GM12878 (cell line): ENCODE results near the gene SCRN1. TPM values are rescaled to one million over a fixed set of nuclear protein-coding genes. Genes with fewer than 3 reads are reported as not detected.

Experiments used
- ATAC-seq: fragments of 200-7000 bp; cut with Tn5 transposase; 3 replicates; pipeline ENCODE4 v1.9.1; 2020; ENCODE audit warnings: mild to moderate bottlenecking, moderate library complexity
- BruUV-seq: library from RNA; stranded (reverse); fragments of 400-500 nt; replicated peaks from 2 replicates; lab custom pipeline; 2021; lab: Mats Ljungman, UMichigan
- CTCF ChIA-PET: fragments of 300-600 bp; sonication (Branson Sonifier 250); formaldehyde crosslinking; extraction: SDS; loops from one replicate; lab custom pipeline; 2021; ENCODE audit warnings: inconsistent platforms; lab: Yijun Ruan, JAX
- POLR2A ChIA-PET: fragments of 350-600 bp; formaldehyde crosslinking; extraction: SDS; loops from one replicate; lab custom pipeline; 2021; ENCODE audit warnings: inconsistent platforms; lab: Charles Lee
- RAD21 ChIA-PET: fragments of 300-600 bp; sonication (Branson Sonifier 250); formaldehyde crosslinking; loops from one replicate; lab custom pipeline; 2023; ENCODE audit warnings: antibody characterized with exemption; ENCODE audit not compliant: unreplicated experiment; lab: Charles Lee
- SMC1A ChIA-PET: fragments of 300-600 bp; sonication (Branson Sonifier 250); formaldehyde crosslinking; loops from one replicate; lab custom pipeline; 2023; ENCODE audit not compliant: unreplicated experiment, uncharacterized antibody; lab: Charles Lee
- DNase-seq: peaks from one replicate; pipeline ENCODE4 v3.0.0-alpha.2; 2011; ENCODE audit warnings: low read depth, low spot score
- FAIRE-seq: peaks from 3 replicates; lab custom pipeline; 2011; peaks lifted over from hg19 to GRCh38; lab: Jason Lieb, UNC
- H2AFZ ChIP-seq: 2 replicates; pipeline ENCODE4 v1.6.0; 2011; ENCODE audit warnings: low read depth, low read length, control low read depth; ENCODE audit not compliant: control insufficient read depth
- H3K27ac ChIP-seq: 2 replicates; pipeline ENCODE4 v1.5.1; 2011; ENCODE audit warnings: control low read depth; ENCODE audit not compliant: control insufficient read depth, insufficient read depth
- H3K27me3 ChIP-seq, 2 experiments: replicated peaks in 1 of 2; 2 replicates each; pipeline versions ENCODE4 v1.6.0 to v1.6.1; 2011; ENCODE audit warnings: low read length in 1 of 2; ENCODE audit not compliant: control insufficient read depth in 2 of 2, insufficient read depth in 2 of 2
- H3K36me3 ChIP-seq, 2 experiments: 2 replicates each; pipeline ENCODE4 v1.5.1; 2011; ENCODE audit warnings: low read length in 1 of 2; ENCODE audit not compliant: control insufficient read depth in 2 of 2, insufficient read depth in 2 of 2
- H3K4me1 ChIP-seq: 2 replicates; pipeline ENCODE4 v1.6.1; 2011; ENCODE audit warnings: mild to moderate bottlenecking, low read length, moderate library complexity, mixed read lengths; ENCODE audit not compliant: control insufficient read depth, insufficient read depth
- H3K4me2 ChIP-seq: 2 replicates; pipeline ENCODE4 v1.6.0; 2011; ENCODE audit warnings: control low read depth; ENCODE audit not compliant: control insufficient read depth, insufficient read depth
- H3K4me3 ChIP-seq: fragments of 200-600 bp; sonication (generic); 2 replicates; pipeline ENCODE4 v1.5.1; 2016
- H3K79me2 ChIP-seq: 2 replicates; pipeline ENCODE4 v1.6.0; 2011; ENCODE audit warnings: low read length; ENCODE audit not compliant: control insufficient read depth, insufficient read depth
- H3K9ac ChIP-seq: 2 replicates; pipeline ENCODE4 v1.8.0; 2011; ENCODE audit warnings: low read length, control low read depth, mixed read lengths; ENCODE audit not compliant: control insufficient read depth, insufficient read depth
- H3K9me3 ChIP-seq: replicated peaks from 3 replicates; pipeline ENCODE4 v1.5.1; 2011; ENCODE audit warnings: mild to moderate bottlenecking, low read length; ENCODE audit not compliant: control insufficient read depth, insufficient read depth
- H4K20me1 ChIP-seq: 2 replicates; pipeline ENCODE4 v1.6.0; 2011; ENCODE audit not compliant: control insufficient read depth, insufficient read depth
- ASH2L ChIP-seq: fragments of 300-600, 200-600 bp; sonication (generic); IDR thresholded peaks from 2 replicates; pipeline ENCODE4 v1.6.1; 2017; ENCODE audit warnings: low read depth, mild to moderate bottlenecking, borderline replicate concordance
- BHLHE40 ChIP-seq, 2 experiments: fragments of 450-650 bp in 1 of 2; IDR thresholded peaks; 2 replicates each; pipeline ENCODE4 v1.6.1; 2011 to 2017; ENCODE audit warnings: low read depth in 2 of 2, borderline replicate concordance in 1 of 2, improper control_type of control experiment in 1 of 2, low read length in 1 of 2, mild to moderate bottlenecking in 1 of 2
- ESRRA ChIP-seq: IDR thresholded peaks from 2 replicates; pipeline ENCODE4 v1.6.1; 2012; ENCODE audit warnings: mild to moderate bottlenecking, low read length, improper control_type of control experiment
- ETV6 ChIP-seq, 2 experiments: fragments of 450-650 bp in 1 of 2; IDR thresholded peaks in 1 of 2; conservative IDR thresholded peaks in 1 of 2; 2 replicates each; pipeline ENCODE4 v1.6.1; 2014; ENCODE audit warnings: antibody characterized with exemption in 1 of 2, borderline replicate concordance in 1 of 2, low read depth in 1 of 2, mild to moderate bottlenecking in 1 of 2, moderate library complexity in 1 of 2
- FOS ChIP-seq: IDR thresholded peaks from 3 replicates; pipeline ENCODE4 v1.6.1; 2011; ENCODE audit warnings: borderline replicate concordance; ENCODE audit not compliant: insufficient read length; ENCODE audit errors: extremely low read depth
- MYC ChIP-seq: IDR thresholded peaks from 2 replicates; pipeline ENCODE4 v1.6.1; 2011; ENCODE audit warnings: mild to moderate bottlenecking, low read length, moderate library complexity, inconsistent platforms; ENCODE audit not compliant: insufficient read depth, insufficient replicate concordance, insufficient read length, severe bottlenecking
- NBN ChIP-seq: fragments of 450-650 bp; IDR thresholded peaks from 2 replicates; pipeline ENCODE4 v1.6.1; 2016
- NR2C1 ChIP-seq: fragments of 450-650 bp; IDR thresholded peaks from 2 replicates; pipeline ENCODE4 v1.6.1; 2017; ENCODE audit warnings: antibody characterized with exemption, mild to moderate bottlenecking, moderate library complexity
- POLR2AphosphoS2 ChIP-seq: IDR thresholded peaks from 2 replicates; pipeline ENCODE4 v1.6.1; 2011; ENCODE audit warnings: low read depth, mild to moderate bottlenecking, low read length, improper control_type of control experiment, moderate library complexity
- SMAD5 ChIP-seq: IDR thresholded peaks from 2 replicates; pipeline ENCODE4 v1.6.1; 2016; ENCODE audit warnings: antibody characterized with exemption, low read depth
- TAF1 ChIP-seq: IDR thresholded peaks from 2 replicates; pipeline ENCODE4 v1.6.1; 2011; ENCODE audit warnings: mild to moderate bottlenecking, low read depth, low read length, borderline replicate concordance
- TCF12 ChIP-seq: IDR thresholded peaks from 2 replicates; pipeline ENCODE4 v1.6.1; 2011; ENCODE audit warnings: low read depth, mild to moderate bottlenecking, low read length
- ZNF207 ChIP-seq: fragments of 450-650 bp; IDR thresholded peaks from 2 replicates; pipeline ENCODE4 v1.6.1; 2014; ENCODE audit warnings: antibody characterized with exemption, mild to moderate bottlenecking, borderline replicate concordance
- WGBS: methylation state at CpG from one replicate; pipeline ENCODE4 v1.1.6; 2016; ENCODE audit warnings: low lambda C conversion rate; ENCODE audit not compliant: insufficient replicate concordance, insufficient coverage; ENCODE audit errors: missing lambda C conversion rate; 5-methylcytosine and 5-hydroxymethylcytosine counted together
- in situ Hi-C: fragments of 300-500 bp; cut with MboI; formaldehyde crosslinking; loops from 9 replicates; pipeline ENCODE4 v1.14.3; 2018; ENCODE audit warnings: mixed read lengths
- intact Hi-C: fragments of 100-400 bp; cut with micrococcal nuclease; formaldehyde crosslinking; loops from one replicate; pipeline ENCODE4 v1.14.2; 2022; ENCODE audit not compliant: unreplicated experiment
- polyA plus RNA-seq, 11 experiments: library from polyadenylated mRNA; depleted of rRNA in 4 of 11; unstranded in 6 of 11; stranded (reverse) in 5 of 11; fragments of >200 nt; fragmentation: Nextera tagmentation in 4 of 11; fragmentation: Illumina TruSeq in 1 of 11; extraction: Ambion mirVana in 4 of 11; extraction: Trizol in 1 of 11; gene quantifications; 1 replicate in 1 of 11; 2 replicates in 10 of 11; pipeline versions ENCODE4 v1.2.1 to v1.2.3, GENCODE V29; 2011 to 2016; ENCODE audit warnings: inconsistent platforms in 2 of 11, missing spikeins in 2 of 11, low read depth in 1 of 11
- total RNA-seq, 4 experiments: library from RNA; depleted of rRNA in 3 of 4; stranded (reverse); fragments of >200 nt in 3 of 4; fragmentation: Illumina TruSeq in 1 of 4; extraction: Trizol in 1 of 4; gene quantifications; 2 replicates each; pipeline versions ENCODE4 v1.2.1 to v1.2.3, GENCODE V29; 2013 to 2021
- TF ChIP-seq, protein P1 (sequence below): fragments of 450-650 bp; IDR thresholded peaks from 2 replicates; pipeline ENCODE4 v1.6.1; 2018; ENCODE audit warnings: borderline replicate concordance, mild to moderate bottlenecking; ENCODE audit not compliant: partially characterized antibody

The SCRN1 gene
- total and polyA plus RNA-seq, 10 of the 15 experiments (the other 5 are each of a cell fraction or from before 2014, with no cell fraction given) = 11.1 to 67.6 (median 41.7) TPM

DNA sequence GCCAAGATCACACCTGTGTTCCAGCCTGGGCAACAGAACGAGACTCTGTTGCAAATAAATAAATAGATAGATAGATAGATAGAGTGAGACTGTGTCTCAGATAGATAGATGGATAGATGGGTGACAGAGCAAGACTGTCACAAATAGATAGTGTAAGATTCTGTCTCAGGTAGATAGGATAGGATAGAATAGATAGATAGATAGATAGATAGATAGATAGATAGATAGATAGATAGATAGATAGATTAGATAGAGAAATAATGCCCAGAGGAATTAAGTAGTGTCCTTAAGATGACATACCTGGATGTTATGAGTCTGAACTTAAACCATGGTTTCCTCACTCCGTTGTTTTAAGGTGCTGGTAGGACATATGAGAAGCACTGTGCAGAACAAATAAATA lies 46.6 kb upstream of the SCRN1 start (continued):
- TF ChIP-seq, protein P1, sequence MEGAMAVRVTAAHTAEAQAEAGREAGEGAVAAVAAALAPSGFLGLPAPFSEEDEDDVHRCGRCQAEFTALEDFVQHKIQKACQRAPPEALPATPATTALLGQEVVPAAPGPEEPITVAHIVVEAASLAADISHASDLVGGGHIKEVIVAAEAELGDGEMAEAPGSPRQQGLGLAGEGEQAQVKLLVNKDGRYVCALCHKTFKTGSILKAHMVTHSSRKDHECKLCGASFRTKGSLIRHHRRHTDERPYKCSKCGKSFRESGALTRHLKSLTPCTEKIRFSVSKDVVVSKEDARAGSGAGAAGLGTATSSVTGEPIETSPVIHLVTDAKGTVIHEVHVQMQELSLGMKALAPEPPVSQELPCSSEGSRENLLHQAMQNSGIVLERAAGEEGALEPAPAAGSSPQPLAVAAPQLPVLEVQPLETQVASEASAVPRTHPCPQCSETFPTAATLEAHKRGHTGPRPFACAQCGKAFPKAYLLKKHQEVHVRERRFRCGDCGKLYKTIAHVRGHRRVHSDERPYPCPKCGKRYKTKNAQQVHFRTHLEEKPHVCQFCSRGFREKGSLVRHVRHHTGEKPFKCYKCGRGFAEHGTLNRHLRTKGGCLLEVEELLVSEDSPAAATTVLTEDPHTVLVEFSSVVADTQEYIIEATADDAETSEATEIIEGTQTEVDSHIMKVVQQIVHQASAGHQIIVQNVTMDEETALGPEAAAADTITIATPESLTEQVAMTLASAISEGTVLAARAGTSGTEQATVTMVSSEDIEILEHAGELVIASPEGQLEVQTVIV = no peak
- TF ChIP-seq TCF12 (no peak), ZNF207 (no peak), TAF1 (no peak), BHLHE40 (IDR thresholded peaks at IDR 0.05; ENCODE audit: borderline replicate concordance in 1 of 2, low read depth in 2 of 2, low read length in 1 of 2) (no peak), ETV6 (conservative IDR thresholded peaks at IDR 0.05 in 1 of 2, IDR thresholded peaks at IDR 0.05 in 1 of 2; ENCODE audit: borderline replicate concordance in 1 of 2, low read depth in 1 of 2) (no peak), NR2C1 (no peak)

DNA sequence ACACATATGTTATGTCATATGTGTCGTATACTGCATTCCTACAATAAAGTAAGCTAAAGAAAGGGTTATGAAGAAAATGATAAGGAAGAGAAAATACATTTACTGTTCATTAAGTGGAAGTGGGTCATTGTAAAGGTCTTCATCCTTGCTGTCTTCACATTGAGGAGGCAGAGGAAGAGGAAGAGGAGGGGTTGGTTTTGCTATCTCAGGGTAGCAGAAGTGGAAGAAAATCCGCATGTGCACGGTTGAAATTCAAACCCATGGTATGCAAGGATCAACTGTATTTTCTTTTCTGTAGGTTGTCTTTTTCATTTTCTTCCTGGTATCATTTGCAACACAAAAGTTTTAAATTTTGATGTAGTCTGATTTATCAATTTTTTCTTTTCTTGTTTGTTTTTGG lies 44.9 kb upstream of the SCRN1 start:
- Histone ChIP-seq H2AFZ (no peak overlapping the region), H4K20me1 (no peaks in the 10 kb centered on the region), H3K27ac (no peak overlapping the region), H3K9ac (no peak overlapping the region), H3K27me3 (no peaks in the 10 kb centered on the region), H3K79me2 (peaks cover 4% of the 10 kb centered on the region; the same call in 1 of the 2 replicates), H3K4me3 (no peak overlapping the region), H3K4me2 (no peak overlapping the region), H3K4me1 (peaks cover 7% of the 10 kb centered on the region; the same call in 1 of the 2 replicates), H3K9me3 (no peaks in the 10 kb centered on the region), H3K36me3 (no peaks in the 10 kb centered on the region; a peak in 1 of 4 replicates)
- FAIRE-seq = no peak
- CTCF ChIA-PET = interaction anchor here (2.5 kb wide), 1 partner anchor 27 kb away, joined by 12 read pairs; no protein-coding TSS in a partner anchor
- no TSS peak for BruUV-seq
- no peak for DNase-seq
- SMC1A ChIA-PET = interaction anchor here (1.0 kb wide), 1 partner anchor 15 kb away, joined by 3 read pairs; no protein-coding TSS in a partner anchor
- in situ Hi-C loops = no loop called here
- WGBS = 97% methylated on average over 3 of the region's 3 CpGs
- RAD21 ChIA-PET = no interaction called here
- TF ChIP-seq ASH2L = no peak
- no peak for TF ChIP-seq SMAD5
- TF ChIP-seq NBN = no peak
- TF ChIP-seq FOS = no peak
- no peak for TF ChIP-seq POLR2AphosphoS2
- TF ChIP-seq ESRRA = no peak
- TF ChIP-seq, protein P1 = no peak
- no peak for TF ChIP-seq MYC
- TF ChIP-seq NR2C1 = no peak
- POLR2A ChIA-PET = no interaction called here
- no peak for ATAC-seq
- intact Hi-C loops = no loop called here
